ENCODE measurements around the gene LRSAM1.

The LRSAM1 gene

DNA sequence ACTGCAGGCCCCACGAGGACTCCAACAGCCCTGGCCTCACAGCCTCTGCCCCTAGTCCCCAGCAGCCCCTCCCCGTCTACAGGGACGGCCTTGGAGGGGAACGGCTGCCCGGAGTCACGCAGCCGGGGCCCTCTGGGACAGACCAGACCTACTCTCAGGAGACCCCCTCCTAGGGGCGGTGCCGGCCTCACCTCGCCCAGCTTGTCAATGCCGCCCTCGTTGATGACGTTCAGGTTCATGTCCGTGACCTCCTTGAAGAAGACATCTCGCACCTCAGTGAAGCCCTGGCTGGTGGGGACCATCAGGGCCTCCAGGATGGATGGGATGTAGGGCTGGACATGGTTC is 58.6 kb downstream of the LRSAM1 start:
- DNase-seq (ENCODE audit: low read depth in 3 of 3, low spot score in 1 of 3) = no peak

DNA sequence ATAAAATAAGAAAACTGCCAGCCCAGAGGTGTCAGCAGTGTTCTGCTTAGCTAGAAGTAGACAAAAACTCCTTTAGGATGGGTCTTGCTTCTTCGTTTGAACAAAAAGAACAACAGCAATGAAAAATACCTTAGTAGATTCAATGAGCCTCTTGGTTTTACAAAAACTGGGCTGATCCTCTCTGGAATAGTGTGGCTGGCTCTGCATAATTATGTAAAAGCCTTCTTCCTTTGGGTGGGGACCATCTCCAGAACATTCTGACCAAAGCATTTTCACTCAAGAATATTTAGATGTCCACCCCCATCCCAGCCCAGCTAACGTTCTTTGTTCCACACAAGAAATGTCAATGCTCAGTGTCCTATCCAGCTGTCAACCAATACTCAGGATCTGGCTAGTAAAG is 63.2 kb downstream of the LRSAM1 start:
- no peak for DNase-seq (ENCODE audit: low read depth in 3 of 3, low spot score in 1 of 3)

DNA sequence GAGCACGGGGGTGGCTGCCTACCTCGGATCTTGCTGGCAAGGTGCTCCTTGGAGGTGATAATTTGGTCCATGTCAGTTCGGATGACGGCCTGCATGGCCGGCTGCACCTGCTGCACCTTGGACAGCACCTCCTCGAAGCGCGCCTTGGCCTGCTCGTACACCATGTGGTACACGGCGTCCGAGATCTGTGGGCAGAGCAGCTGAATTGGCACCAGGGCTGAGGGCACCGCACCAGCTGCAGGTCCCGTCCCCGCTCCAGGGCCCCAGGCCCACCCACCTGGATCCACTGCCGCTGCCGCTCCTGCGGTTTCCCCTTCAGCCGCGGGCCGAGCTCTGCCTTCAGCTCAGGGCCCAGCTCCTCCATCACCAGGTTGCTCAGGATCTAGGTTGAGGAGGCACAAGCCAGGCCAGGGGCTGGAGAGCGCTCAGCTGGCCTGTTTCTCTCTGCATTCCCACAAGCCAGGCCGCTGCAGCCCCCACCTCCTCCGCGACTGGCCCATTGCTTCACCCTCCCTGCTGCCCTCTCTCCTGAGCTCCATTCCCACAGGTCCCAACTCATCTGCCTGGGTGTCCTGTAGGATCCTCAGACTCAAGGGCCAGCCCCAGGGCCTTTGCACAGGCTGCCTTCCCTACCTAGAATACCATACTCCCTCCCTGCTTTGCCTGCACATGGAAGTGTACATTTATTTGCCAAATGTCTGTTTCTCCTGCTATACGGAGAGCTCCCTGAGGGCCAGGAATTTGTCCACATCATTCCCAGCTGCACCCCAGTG is 65.7 kb downstream of the LRSAM1 start:
- no peak for DNase-seq (ENCODE audit: low read depth in 3 of 3, low spot score in 1 of 3)

DNA sequence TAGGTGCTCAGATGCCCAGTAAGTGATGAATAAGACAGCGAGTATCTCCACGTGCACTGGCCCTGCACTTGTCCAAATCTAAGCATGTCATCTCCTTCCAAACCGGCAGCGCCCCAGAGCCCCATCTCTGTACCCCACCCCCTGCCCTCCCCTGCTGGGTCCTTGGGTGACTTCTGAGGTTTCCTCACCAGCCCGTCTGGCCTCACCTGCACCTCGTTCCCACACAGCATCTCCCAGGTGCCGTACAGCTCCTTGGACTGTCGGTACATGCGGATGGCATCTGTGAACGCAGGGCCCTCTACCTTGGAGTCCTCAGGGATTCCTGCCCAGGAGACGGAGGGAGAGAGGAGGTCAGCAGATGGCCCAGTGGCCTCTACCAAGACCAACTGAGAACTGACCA is 66.3 kb downstream of the LRSAM1 start:
- no peak for DNase-seq (ENCODE audit: low read depth in 3 of 3, low spot score in 1 of 3)

DNA sequence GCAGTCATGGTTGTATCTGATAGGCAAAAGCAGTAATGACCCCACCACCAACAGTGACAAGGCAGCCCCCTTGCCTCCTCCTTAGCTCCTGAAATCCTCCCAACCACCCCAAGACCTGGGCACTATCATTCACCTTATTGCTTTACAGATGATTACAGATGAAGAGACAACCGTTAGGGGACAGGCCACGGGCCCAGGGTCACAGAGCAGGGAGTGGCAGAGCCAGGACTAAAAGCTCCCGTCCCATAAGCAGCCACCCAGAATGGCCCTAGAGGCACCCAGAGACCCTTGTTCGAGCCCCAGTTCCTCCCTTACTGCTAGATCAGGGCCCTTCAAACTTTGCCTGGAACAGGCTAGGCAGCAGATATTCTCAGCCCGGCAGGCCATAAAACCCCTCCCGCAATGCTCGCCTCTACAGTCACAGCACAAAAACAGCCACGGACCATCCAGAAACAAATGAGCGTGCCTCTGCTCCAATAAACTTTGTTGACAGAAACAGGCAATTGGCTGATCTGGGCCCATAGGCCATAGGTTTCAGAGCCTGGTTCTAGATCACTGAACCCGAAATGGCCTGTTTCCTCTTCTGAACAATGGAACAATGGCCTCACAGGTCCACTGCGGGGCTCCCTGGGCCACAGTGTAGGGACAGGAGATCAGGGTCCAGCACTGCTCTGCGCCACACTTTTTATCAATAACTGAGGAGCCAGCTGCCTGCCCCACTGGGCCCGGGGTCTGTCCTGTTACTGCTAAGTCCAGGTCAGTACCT is 67.0 kb downstream of the LRSAM1 start:
- no peak for DNase-seq (ENCODE audit: low read depth in 3 of 3, low spot score in 1 of 3)

DNA sequence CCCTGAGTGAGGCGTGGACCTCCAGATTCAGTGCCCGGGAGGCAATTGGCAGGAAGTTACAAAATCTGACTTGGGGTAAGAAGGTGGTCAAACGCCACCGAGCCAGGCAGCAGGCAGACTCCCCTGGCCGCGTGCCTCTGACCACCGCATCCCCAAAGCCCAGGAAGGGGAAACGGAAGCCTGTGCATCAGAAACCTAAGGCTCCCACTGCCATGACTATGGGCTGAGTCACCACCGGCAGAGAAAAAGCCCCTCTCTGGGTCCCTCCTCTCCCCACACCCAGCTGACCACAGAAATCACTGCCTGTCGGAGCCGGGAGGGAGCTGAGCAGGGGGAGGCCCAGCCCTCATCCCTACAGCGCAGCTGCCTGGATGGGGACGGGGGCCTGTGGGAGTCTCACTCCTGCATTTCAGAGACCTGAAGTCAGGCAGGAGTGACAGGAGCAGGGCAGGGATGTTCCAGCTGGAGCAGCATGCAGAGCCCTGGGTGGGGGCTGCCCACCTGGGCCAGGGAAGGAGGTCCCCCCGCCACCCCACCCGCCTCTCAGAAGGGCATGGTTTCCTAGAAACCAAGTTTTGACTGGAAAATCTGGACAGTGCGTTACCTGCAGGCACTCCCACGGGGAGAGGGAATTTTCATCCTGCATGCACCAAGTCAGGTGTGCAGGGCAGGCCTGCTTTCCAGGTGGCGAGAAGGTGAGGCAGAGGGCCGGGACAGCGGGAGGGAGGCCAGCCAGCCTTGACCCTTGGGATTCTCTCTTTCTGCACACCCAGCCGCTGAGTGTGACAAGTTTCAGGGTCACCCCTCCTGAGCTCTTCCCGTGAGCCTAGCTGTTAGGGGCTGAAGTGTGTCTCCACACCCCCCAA is 68.2 kb downstream of the LRSAM1 start:
- DNase-seq (ENCODE audit: low read depth in 3 of 3, low spot score in 1 of 3) = no peak

DNA sequence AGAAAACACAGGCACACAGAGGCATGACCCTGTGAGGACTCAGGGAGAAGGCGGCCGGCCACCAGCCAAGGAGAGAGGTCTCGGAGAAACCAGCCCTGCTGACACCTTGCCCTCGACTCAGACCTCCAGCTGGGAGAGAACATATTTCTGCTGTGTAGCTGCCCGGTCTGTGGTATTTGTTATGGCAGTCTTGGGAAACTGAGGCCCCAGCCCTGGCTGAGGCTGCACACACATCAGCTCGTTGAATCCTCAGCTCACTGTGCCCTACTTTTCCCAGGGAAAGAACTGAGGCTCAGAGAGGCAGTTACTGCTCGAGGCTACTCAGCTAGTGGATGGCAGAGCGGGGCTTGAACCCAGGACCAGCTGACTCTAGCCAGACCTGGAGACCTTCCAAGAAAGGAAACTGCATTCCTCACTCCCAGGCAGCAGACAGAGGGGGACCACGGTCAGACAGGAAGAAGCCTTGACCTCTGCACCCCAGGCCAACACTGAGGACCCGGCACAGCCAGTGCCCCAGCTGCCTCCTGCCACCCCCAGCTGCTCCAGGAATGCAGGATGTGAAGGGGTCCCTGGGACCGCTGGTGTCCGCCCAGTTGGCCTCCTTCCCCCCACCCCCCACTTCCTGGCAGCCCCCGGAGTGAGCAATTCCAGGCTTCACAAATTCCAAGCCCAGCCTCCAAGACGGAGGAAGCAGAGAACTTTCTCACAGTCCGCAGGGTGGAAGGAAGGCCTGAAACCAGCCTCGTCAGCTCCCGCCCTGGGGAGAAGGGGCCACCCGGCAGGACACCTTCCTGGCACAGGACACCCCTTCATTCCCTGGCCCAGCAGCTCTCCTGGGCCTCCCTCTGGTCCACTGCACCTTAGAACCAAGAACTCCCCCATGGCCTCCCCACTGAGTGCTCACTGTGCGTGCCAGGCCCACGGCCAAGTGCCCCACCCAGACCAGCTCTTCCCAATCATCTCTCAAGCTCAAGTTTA is 69.9 kb downstream of the LRSAM1 start:
- no peak for DNase-seq (ENCODE audit: low read depth in 3 of 3, low spot score in 1 of 3)

DNA sequence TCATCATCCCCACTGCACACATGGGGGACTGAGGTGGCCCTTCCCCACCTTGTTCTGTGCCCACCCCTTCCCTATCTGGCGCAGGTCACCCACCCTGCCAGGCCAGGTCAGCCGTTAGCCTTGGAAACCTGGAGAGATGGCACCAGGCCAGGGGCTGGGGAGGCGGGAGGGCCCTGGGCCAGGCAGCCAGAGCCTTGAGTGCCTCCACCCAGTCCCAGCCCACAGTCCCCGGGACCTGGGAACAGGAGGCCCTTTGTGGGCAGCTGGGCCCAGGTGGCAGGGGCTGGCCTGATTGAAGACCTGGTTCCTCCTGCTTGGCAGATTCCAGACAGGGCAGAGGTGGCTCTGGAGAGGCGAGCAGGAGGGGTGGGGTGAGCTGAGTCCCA is 70.6 kb downstream of the LRSAM1 start:
- DNase-seq (ENCODE audit: low read depth in 3 of 3, low spot score in 1 of 3) = no peak

DNA sequence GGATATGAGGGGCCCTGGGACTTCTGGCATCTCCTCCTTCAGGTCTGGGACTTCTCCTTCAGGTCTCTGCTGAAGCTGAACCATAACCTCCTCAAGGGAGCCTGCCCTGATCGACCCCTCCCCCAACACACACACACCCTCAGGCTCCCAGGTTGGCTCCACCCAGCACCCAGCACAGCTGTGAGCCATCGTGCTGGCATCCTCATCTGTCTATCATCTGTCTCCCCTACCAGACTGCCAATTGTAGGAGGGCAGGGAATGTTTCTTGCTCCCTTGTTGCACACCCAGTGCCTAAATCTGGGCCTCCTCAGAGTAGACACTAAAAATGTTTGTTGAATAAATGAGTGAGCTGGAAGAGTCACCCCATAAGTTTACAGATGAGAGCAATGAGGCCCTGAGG is 71.4 kb downstream of the LRSAM1 start:
- DNase-seq (ENCODE audit: low read depth in 3 of 3, low spot score in 1 of 3) = no peak

DNA sequence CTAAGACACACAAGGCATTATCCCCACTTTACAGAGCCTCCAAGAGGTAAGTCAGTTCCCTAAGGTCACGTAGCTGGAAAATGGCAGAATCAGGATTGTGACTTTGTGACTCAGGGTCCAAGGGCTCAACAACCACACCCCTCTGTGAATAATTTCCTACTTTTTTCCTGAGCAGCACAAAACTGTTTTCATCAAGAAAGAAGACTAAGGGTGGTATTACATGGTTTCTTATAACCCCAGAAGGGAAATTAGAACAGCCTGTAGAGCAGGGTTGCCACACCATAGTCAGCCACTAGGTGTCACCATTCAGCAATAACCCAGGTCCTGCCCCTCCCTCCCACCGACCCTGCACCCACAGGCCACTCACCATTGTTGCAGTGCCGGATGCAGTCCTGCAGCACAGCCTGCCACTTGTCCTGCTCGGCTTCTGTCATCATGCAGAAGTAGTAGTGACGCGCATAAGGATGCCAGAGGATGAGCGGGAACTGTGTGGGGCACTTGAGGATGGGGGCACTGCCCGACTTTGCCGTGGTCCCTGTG is 72.1 kb downstream of the LRSAM1 start:
- no peak for DNase-seq (ENCODE audit: low read depth in 3 of 3, low spot score in 1 of 3)

DNA sequence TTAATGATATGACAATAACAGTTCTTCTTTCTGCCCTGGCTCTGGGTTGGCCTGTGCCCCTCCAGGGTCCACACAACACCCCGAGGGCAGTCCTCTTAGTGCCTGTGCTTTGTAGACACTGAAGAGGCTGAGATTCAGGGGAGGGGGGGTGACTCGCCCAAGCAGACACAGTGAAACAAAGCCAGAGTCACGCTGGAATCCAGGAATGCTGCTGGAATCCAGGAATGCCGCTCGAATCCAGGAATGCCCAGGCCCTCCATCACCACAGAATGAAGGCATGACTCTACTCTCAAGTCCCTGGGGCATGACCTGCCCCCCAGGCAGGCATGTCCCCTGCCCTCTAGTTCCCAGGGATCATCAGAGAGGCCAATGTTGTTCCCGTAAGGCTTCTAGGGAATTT is 73.1 kb downstream of the LRSAM1 start:
- DNase-seq (ENCODE audit: low read depth in 3 of 3, low spot score in 1 of 3) = no peak

DNA sequence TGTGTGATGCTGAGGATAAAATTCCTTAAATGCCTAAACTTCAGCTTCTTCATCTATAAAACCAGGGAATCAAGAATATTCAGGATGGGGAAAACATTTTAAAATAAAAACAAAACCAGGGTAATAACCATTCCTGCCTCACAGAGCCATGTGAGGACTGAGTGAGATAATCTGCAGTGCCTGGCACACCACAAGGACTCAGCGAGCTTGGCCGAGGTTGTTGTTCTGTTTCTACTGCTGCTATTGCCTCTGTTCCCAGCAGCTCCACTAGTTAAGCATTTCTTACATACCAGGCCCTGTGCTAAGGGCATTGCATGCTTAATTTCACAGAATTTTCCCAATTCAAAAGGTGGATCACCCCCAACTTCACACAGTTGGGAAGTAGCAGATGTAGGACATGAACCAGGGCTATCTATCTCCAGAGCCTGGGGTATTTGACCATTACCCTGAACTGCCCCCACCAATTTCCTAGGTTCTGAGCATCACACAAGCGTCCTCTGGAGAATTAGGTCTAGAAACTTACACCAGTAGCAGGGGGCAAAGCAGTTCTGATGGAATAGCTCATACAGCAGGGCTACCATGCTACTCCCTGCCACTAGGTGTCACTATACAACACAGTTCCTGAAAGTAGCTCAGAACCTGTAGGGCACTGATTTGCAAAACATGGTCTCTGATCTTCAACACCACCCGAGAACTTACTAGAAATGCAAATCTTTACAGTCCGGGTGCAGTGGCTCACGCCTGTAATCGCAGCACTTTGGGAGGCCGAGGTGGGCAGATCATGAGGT is 74.3 kb downstream of the LRSAM1 start:
- DNase-seq (ENCODE audit: low read depth in 3 of 3, low spot score in 1 of 3) = no peak

DNA sequence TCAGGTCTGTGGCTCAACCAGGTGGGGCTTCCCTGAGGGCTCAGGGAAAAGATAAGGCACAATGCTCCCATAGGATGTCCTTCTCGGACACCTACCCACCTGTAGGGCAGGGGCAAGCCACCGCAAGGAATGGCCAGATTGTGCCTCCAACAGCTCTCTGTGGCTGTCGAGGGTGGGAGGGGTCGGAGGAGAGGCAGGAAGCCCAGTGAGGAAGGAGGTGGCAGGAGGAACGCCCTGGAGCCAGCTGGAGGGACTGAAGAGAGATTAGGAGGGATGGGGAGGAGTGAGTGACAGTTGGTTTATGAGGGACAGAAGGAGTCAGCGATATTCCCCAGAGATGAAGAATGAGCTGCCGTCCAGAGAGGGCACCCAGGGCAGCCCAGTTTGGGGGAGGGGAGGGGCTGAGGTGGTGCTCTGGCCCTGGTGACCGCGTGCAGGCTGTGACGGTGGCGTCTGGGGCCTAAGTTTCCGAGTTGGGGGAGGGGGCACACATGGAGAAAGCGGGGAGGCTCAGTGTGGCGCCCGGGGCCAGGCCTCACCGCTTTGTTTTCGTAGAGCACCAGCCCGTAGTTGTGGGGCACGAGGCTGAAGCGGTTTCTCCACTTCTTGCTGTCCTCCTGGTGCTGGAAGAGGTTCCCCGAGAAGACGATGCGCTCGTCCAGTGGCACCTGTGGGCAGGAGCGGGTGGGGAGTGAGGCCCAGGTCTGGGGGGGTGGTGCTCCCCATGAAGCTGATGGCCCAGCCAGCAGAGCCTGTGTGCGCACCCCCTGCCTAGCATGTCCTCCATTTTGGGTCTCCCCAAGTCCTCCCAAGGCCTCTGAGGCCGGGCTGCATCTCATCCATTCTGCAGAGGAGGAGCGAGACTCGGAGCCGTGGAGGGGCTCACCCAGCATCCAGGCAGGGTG is 75.6 kb downstream of the LRSAM1 start:
- DNase-seq (ENCODE audit: low read depth in 3 of 3, low spot score in 1 of 3) = no peak

DNA sequence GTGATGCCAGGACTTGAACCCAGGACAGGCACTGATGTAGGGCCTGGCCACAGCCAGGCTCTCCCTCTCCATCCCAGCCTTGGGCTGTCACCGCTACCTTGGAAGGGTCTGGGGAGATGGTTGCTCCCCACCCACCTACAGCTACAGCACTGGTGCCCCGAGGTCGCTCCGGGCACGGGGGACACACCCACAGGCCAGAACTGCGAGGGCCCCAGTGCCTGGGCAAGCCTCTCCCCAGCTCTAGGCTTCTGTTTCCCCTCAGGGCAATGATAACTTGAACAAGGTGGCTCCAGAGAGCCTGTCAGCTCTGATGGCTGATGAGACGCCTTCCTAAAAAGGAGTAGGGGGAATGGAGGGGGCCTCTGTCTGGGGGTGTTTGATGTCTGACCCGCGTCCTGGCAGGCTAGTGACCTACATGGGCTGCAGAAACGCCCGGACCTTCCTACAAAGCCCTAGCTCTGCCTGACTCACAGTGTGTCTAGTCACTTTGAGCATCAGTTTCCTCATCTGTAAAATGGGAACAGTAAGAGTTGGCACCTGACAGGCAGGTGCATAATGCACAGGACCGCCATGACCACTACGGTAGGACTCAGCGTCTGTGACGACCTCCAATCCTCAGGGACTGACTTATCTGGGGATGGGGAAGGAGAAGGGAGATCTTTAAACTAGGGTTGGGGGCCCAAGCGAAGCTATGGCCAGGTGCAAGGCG is 76.4 kb downstream of the LRSAM1 start:
- DNase-seq (ENCODE audit: low read depth in 3 of 3, low spot score in 1 of 3) = no peak

DNA sequence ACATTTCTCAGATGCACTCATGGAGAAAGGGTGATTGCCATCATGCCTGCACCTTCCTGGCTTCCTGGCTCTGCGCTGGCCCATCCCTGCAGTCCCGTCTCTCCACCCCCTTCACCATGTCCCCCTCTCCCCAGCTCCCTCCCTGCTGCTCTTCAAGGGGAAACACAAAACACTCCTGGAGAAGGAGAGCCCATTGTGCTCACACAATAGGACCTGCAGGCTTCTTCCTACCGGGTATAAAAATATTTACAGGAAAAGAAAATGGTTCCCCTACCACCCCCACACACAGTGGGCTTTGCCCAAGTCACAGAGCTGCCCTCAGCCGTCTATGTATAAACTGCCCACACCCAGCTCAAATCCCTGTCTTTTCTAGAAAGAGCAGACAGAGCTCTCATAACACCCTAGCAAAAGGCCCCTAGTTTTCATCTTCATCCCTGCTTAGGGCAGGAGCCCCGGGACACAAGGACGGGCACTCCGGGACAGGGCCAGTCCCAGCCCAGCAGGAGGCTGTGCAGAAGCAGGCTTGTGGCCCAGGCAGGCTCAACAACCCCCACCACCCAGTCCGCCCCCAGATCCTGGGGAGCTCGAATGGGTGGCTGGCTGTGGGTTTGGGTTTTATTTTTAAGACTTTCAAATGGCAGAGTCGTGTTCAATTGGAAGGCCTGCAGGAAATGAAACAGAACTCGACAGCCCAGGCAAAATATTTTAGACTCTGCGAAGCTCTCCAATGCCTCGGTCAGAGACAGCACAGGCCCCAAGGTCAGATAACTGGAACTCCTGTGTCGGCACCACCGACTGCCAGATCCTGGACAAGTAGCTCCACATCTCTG is 77.3 kb downstream of the LRSAM1 start:
- DNase-seq (ENCODE audit: low read depth in 3 of 3, low spot score in 1 of 3) = no peak

DNA sequence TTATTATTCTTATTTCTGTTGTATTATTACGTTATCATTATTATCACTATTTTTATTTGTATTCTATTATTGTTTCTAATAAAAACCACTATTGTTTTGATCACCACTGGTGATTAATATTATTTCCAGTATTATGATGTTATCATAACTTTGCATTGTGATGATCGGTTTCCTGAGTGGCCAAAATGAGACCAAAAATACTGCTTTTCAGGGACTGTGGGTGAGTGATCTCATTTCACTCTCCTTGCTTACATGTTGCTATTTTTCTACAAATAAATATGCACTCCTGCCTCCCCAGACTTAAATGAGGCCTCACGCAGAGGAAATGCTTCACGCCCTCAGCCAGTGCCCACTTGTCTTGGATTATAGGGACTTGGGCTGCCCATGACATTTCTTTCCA is 78.4 kb downstream of the LRSAM1 start:
- no peak for DNase-seq (ENCODE audit: low read depth in 3 of 3, low spot score in 1 of 3)

All from stimulated activated CD4-positive, alpha-beta T cell treated with anti-CD3 and anti-CD28 coated beads, TNF-alpha, amount 100 ng/mL, for 1 hour (primary cell).